NCI-H748 (cell line): ENCODE data around the gene PRKAG2.

Experiments used
- DNase-seq: peaks from one replicate; lab custom pipeline; 2025; ENCODE audit not compliant: unreplicated experiment; lab: John Stamatoyannopoulos, UW

PRKAG2 gene

DNA sequence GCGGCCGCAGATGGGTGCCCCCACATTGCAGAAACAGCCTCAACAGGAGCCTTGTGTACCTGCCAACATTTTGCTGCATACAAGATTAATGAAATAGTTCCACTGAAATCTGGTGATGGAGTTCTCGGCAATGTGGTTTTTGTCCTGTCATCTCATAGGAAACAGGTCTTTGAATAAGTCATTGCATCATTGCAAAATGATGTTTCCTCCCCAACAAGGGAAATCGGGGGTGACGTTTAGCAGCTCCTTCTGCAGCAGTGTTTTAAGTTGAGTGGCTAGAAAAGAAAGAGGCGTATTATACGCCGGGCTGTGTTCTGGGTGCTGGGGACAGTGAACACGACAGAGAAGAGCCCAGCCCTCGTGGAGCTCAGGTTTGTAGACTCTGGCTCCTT, 177.0 kb downstream of the PRKAG2 start:
- no peak for DNase-seq

GRCh38 chr7:151699147-151699927, 177.6 kb downstream of the PRKAG2 start:
- DNase-seq, result no peak

DNA sequence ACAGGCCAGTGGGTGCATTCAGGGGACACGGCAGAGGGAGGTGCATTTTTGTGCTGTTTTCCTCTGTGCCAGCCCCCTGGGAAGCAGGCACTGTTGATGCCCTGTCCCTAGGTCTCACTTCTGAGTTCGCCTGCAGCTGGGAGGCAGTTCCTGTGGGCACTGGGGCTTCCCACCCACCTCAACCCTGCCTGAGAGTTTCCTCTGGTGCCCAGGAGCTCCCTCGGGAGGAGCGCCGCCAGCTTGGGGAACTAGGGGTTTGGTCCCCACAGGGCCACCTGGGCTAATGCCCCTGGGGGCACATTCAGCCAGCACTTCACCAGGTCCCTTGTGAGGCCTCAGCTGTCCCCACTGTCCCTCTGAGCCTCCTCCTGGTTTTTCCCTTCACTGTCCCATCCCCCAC, 179.0 kb downstream of the PRKAG2 start:
- no peak for DNase-seq

DNA sequence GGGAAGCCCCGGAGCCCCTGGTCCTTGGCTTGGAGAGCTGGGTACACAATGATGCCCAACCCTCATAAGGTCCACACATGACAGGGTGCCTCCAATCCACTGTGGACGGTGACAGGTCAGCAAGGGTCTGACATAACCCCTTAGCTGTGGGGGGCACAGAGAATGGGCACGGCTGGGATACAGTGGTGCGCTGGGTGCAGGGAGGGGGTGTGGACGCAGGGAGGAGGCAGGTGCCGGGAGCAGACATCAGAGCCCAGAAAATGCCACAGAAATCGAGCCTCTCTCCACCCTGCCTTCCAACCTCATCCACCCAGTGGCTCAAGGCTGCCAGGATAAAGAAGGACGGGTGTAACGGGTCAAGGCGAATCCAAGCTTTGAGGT, 179.4 kb downstream of the PRKAG2 start:
- no peak for DNase-seq

DNA sequence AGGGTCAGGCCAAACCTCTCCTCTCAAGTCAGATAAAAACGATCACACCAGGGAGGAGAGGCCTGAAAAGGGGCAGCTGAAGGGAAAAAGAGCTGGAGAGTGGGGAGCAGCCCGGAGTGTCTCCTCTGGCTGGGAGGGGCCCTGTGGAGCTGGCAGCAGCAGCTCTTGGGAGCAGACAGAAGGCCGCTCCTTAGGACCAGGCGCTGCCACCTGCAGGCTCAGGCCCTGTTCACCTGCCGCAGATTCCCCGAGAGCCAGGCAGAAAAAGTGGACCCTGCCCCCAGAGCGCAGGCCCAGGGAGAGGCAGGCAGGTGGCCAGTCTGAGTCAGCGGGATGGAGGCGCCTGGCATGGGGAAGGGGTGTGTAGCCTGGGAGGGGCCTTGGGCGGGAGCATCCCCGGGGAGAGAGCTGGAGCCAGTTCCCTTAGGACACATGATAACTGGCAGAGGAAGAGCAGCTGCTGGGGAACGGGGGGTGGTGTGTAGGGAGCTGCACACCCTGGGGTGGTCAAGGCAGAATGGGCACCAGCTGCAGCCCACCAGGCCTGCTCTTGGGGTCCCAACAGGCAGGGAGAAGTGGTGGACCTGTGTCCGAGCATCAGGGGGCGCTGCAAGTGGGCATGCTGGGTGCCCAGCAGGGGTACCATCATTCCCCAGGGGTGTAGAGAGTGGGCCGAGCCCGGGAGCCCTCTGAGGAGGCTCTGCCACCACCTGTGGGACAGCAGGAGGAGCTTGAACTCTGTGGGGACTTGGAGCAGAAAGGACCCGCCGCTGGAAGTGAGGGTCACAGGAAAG, 180.0 kb downstream of the PRKAG2 start:
- peak; percentile 33 for DNase-seq

GRCh38 chr7:151695951-151696541, 180.9 kb downstream of the PRKAG2 start:
- DNase-seq, result no peak

DNA sequence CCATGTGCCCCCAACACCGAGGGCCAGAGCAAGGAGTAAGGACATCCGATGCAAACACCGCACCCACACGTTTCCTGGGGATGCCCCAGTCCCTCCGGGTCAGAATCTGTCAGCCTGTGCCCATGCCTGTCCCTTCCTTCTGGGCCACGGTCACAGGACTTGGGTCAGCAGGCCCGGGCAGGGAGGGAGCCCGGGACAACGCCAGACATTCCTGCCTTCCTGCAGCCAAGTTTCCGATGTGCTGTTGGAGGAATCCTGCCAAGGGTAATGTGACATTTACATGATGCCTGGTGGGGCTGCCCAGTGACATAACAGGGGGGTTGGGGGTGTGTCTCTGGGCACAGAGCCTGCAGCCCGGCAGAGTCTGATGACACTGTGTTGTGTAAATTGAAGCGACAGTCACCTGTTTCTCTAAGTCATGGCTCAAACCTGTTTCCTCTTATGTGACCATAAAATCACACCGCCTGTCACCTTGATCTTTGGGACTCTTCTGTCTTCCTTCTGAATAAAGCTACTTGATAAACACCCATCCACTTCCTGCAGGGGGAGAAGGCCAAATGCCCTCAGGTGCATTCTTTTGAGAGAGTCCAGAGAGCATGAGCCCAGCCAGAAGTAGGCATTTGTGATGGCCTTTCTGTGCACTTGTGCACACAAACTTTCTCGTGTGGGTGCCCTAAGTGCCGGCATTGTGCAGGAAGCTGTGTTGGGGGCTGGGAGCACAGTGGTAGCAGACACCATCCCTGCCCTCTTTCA, 181.9 kb downstream of the PRKAG2 start:
- DNase-seq, result no peak

- DNase-seq, result no peak
Observed at GRCh38 chr7:151694441-151694827, 182.5 kb downstream of the PRKAG2 start.

DNA sequence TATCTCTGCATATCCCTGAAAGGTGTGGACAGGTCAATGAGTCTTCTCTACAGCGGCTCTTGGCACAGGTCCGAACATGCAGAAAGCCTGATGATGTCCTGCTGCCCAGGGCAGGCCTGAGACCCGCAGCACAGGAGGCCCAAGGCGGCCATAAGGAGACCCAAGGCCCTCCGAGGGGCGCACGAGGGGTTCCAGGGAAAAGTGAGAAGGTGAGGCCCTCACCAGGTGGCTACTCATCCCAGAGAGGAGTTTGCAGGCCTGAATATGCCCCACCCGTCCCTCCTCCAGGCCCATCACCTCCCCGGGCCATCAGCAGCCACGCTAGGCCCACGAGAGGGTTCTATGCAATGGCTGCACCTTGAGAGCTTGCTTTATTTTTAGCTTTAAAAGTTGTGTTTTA, 183.8 kb downstream of the PRKAG2 start:
- no peak for DNase-seq

DNA sequence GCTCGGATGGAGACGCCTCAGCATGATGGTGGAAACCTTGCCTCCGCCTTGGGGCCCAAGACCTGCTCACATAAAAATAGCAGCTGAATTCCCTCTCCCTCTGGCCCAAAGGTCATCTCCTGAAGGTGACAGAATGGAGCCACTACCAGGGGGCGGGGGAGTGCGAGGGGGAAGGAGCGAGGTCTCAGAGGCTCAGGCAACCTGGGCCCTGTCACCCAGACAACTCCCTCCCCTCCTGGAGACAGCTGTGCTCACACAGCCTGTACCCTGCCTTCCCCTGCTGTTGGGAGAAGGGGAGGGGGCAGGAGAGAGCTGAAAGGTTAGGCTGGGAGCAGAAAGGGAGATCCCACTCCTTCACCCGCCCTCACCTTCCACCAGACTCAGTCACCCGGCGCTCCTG, 184.2 kb downstream of the PRKAG2 start:
- no peak for DNase-seq

DNA sequence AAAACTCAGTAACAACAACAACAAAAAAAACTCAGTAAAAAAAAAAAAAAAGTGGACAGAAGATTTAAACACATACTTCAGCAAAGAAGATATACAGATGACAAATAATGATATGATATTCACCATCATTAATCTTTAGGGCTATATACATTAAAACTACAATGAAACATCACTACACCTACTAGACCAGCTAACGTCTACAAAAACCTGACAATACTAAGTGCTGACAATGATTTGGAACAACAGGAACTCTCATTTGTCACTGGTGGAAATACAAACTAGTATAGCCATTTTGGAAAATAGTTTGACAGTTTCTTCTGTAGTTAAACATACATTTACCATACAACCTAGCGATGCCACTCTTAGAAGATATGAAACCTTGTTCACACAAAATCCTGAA, 185.5 kb downstream of the PRKAG2 start:
- no peak for DNase-seq

GRCh38 chr7:151690606-151691005, 186.3 kb downstream of the PRKAG2 start:
- DNase-seq, result no peak

DNA sequence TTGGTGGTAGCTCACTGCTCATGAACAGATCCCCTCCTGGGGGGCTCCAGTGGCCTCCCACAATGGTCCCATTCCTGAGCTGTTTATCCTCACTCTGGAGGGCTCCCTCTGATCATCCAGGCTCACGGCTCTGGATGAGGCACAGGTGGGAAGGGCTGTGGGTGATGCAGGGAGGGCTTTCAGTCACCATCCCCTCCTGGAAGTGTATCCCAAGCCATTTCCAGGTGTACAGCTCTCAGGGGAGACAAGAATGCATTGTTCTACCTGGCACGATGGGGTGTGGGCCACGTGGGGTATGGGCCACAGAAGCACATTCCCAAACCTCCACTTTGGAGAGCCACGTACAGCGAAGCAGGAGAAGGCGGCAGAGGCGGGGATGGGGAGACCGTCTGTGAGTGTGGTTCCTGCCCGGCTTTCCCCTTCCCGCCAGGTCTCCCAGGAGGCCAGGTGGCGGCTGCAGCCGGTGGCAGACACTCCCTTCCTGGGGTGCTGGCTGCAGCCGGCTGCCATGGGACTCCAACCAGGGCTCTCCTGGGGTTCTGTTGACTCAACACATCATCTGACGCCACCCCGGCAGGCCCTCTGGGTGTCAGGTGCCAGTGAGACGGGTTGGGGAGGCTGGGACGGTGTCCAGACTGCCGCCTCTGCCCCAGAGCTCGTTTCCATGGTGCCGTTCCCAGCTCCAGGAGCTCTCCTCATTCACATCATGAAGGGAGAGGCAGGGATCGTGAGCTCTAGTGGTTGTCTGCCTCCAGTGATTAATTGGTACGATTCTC, 187.5 kb downstream of the PRKAG2 start:
- DNase-seq, result peak; percentile 78

DNA sequence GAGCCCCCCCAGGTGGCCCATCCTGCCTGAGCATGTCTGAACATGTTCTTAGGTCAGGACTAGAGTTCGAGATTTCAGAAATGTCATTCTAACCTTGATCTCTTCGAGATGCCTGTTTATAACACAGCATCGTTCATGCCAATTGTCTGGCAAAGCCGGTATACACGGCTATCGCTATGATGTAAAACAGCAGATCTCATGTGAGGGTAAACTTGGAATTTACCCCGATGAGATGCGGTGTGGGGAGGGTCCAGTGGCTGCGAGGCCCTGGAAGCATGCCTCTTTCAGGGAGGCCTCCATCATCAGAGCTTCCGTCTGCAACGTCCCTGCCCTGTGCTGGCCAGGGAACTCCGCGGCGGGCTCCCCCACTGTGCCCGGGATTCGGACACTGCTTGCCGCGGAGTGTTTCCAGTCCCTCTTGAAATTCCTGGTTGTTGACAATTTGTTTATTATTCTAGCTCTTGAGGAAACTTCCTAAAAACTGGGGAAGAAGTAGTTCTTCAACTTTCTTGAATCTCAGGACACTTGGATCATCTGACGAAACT, 188.6 kb downstream of the PRKAG2 start:
- DNase-seq, result no peak

GRCh38 chr7:151687523-151688235, 189.2 kb downstream of the PRKAG2 start:
- DNase-seq, result no peak

DNA sequence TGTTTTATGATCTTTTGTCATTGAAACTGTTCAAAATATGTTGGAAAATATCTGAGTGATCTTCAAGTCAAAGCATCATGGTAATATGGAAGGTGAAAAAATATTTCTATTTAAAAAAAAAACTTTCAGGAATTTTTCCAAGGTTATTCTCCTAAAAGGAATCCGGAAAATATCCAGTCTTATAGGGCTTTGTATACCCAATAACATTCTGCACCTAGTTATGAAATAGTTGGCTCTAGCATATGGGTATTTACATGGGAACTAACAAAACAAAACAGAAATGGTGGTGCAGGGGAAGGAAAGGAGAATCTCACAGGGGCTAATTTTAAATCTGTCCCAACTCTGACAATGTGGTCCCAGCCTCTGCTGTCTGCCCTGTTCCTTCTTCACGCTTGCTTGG, 190.1 kb downstream of the PRKAG2 start:
- DNase-seq, result no peak

GRCh38 chr7:151686016-151686766, 190.7 kb downstream of the PRKAG2 start:
- no peak for DNase-seq

- DNase-seq, result no peak
Observed at GRCh38 chr7:151684408-151685175, 192.3 kb downstream of the PRKAG2 start.
